Activated CD4-positive, CD25-positive, alpha-beta regulatory T cell treated with anti-CD3 and anti-CD28 coated beads, Interleukin-2, amount 50 U/mL, for 24 hours (primary cell): ENCODE data around the gene CAVIN2.
A peak's percentile ranks its signal among the peaks of the same experiment; 100 is the strongest.

Experiments used
- ATAC-seq, 2 donors: fragments of 150-1000 bp; cut with Tn5 transposase; one replicate each; pipeline ENCODE4 v1.10.0; 2021; ENCODE audit warnings: mild to moderate bottlenecking in 1 of 2, moderate library complexity in 1 of 2

CAVIN2 gene, protein sequence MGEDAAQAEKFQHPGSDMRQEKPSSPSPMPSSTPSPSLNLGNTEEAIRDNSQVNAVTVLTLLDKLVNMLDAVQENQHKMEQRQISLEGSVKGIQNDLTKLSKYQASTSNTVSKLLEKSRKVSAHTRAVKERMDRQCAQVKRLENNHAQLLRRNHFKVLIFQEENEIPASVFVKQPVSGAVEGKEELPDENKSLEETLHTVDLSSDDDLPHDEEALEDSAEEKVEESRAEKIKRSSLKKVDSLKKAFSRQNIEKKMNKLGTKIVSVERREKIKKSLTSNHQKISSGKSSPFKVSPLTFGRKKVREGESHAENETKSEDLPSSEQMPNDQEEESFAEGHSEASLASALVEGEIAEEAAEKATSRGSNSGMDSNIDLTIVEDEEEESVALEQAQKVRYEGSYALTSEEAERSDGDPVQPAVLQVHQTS

DNA sequence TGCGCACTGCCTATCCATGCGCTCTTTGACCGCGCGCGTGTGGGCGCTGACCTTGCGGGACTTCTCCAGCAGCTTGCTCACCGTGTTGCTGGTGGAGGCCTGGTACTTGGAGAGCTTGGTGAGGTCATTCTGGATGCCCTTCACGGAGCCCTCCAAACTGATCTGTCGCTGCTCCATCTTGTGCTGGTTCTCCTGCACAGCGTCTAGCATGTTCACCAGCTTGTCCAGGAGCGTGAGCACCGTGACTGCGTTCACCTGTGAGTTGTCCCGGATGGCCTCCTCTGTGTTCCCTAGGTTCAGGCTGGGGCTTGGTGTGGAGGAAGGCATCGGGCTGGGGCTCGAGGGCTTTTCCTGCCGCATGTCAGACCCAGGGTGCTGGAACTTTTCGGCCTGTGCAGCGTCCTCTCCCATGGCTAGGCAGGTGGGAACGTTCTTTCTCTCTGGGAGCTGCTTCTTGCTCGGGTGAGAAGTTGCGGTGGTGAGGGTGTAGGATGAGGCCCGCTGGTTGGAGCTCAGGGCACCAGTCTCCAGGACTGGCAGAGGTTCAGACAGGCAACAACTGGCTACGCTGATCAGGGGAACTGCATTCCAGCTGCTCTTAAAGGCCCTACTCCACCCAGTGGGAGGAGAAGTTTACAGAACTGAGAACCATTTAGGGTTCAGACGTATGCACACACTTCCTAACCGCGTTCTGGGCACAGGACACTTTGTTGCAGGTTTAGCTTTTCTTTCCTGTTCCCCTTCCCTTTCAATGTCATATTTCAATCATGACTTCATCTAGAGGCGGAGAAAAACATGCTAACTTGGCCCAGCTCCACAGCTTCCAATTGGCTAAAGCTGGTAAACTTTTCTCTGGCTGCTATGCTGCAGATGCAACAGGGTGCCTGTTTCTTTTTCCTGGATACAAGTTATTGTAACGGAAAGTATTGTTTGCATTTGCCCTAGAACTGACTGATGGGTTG, at the start of gene CAVIN2:
Gene CAVIN2, minus strand, starts transcription at position 574 of the 962 bp plus-strand sequence. Its CDS starts 163 bp downstream, at position 411.
- ATAC-seq = peak in 1 of 2 donors; percentile 21

GRCh38 chr2:191895743-191896142, 48.9 kb upstream of the CAVIN2 start:
- no peak for ATAC-seq

- ATAC-seq = no peak
These were observed 48.3 kb upstream of the CAVIN2 start for GRCh38 chr2:191895195-191895594.

DNA sequence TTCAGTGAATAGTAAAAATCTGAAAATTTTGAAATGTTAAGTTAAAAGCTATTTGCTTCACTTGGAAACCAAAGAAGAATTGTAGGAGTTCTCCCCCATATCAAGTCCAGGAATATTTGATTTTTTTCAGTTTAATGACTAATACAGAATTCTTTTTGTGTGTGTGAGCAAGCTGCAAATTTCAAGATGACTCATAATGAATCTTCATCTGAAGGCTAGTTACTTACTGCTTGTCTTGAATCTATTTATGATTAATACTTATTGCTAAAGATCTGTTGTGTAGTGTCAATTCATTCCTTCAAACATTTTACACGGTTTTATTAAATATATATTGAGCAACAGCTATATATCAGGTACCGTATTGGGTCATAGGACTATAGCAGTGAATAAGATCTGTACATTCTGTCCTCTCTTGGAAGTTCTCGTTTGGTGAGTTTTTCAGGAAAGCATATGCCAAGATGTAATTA, 47.8 kb upstream of the CAVIN2 start:
- ATAC-seq = peak in 1 of 2 donors; percentile 30

DNA sequence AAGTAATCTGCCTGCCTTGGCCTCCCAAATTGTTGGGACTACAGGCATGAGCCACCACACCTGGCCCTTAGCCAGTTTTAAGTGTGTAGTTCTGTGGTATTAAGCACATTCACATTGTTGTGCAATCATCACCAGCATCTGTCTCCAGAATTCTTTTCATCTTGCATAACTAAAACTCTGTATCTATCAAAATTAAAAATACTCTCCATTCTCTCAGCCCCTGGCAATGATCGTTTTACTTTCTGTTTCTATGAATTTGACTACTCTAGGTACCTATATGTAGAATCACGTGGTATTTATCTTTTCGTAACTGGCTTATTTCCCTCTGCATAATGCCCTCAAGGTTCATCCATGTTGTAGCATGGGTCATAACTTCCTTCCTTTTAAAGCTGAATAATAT, 45.5 kb upstream of the CAVIN2 start:
- ATAC-seq = no peak

- ATAC-seq = no peak
These were observed 44.8 kb upstream of the CAVIN2 start for GRCh38 chr2:191891656-191892055.

GRCh38 chr2:191889931-191890330, 43.0 kb upstream of the CAVIN2 start:
- no peak for ATAC-seq

DNA sequence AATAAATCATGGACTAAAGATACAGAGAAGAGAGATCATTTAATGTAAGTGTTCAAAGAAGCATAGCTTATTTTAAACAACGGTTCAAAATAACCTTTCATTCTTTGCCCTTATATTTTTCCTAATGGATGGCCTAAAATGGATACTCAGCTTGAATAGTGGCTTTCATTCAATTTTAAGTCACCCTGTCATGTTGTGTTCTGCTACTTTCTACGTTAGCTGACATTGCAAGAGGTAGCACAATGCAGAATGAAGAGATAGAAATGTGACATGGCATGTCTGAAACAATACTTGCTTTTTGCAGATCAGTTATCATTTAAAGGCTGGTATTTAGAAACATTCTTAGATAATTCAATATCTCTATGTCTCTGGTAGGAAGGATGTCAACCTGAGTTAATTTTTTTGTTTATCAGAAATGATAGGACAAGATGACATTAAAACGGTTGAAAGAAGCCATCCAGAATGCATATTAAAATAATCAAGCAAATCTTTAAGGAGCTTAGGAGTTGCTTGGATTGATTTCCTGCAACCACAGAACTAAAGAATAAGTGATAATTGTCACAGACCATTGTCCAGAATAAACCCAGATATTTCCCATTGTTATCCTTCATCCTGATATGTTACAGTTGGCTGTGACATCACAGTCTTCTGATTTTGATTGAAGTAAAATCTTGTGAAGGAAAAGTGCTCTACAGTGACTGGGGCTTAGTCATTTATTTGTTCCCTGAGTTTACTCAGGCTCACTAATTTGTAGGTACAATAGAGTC, 41.7 kb upstream of the CAVIN2 start:
- ATAC-seq = no peak

- no peak for ATAC-seq
These were observed 38.8 kb upstream of the CAVIN2 start for GRCh38 chr2:191885650-191886049.

GRCh38 chr2:191885098-191885497, 38.2 kb upstream of the CAVIN2 start:
- no peak for ATAC-seq

DNA sequence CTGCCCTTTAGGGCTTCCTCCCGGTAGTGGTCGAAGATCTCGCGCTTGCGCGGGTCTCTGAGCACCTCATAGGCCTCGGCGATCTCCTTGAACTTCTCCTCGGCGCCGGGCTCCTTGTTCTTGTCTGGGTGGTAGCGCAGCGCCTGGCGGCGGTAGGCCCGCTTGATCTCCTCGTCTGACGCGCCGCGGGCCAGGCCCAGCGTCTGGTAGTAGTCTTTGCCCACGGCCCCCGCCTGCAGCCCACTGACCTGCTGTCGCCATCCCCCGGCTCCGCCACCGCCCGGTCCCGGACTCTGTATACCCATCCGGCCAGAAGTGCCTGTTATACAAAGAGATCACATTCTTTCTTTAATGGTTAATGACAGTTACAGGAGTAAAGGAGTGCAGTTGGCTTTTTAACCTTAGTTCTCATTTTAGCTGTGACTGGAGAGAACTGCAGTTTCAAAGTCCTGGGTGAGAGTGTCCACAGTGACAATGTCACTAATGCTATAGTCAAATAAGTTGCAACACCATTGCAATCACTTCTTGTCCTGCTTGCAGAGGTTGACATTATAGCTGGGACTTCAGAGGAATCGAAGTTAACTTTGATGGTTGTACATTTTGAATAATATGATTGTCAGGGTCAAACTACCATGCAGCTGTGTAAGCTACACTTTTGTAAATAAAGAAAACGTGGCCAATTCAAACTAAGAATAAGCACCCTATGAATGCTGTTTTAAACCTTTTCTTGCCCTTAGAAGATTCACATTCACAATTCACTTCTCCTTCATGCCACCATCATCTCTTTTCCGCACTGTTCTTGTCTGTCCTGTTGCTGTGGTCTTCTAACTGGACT, 35.3 kb upstream of the CAVIN2 start:
- no peak for ATAC-seq

GRCh38 chr2:191878548-191879279, 31.8 kb upstream of the CAVIN2 start:
- ATAC-seq = no peak

DNA sequence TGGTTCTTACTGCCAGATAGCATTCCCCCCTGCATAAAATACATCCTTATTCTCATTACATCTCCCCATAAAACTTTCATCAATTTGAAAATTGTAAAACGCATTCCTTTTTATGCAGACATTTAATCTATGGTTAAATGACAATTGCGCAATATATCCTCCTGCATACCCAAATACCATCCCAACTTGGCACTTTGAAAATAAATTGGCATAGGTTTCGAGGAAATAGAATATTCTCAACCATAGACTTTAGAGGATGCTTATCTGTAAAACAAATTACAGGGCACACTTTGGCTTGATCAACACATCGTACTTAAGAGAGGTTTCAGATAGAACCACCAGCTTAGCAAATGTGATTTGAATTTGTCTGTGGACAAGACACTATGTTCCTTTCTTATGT, 31.0 kb upstream of the CAVIN2 start:
- no peak for ATAC-seq

DNA sequence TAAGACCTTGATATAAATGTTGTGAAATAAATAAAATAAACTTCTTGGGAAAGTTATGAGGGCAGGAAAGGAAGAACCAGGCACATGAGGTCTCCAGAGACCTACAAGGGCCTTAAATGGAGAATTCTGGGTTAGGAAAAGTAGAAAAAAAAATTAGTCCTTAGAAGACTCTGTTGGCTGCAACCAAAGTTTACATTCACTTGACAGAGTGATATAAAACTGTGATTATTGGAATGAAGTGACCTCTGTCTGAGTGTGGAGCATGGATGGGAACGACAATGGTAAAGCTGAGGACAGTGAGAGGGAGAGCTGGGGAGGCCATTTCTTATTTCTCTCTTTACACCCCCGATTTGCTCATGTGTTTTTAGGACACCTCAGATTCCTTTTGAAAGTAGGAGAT, 29.0 kb upstream of the CAVIN2 start:
- ATAC-seq = no peak

- no peak for ATAC-seq
These were observed 23.9 kb upstream of the CAVIN2 start for GRCh38 chr2:191870744-191871143.

DNA sequence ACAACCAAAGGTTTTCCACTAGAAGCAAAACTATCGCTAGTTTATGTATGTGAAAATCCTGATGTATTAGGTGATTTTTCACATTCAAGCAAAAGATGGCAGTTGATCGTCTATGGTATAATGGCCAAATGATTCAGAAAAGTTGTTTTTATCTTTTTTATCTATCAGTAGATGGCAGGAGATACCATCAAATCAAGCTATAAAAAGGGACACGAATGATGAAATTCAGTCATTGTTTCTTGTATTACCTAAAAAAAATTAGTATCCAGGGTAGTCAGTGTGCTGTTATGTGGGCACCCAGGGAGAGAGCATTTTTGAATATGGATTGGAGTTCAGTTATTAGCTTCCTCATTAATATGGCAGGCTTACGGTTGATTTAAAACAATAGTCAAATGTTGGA, 22.9 kb upstream of the CAVIN2 start:
- ATAC-seq = no peak

DNA sequence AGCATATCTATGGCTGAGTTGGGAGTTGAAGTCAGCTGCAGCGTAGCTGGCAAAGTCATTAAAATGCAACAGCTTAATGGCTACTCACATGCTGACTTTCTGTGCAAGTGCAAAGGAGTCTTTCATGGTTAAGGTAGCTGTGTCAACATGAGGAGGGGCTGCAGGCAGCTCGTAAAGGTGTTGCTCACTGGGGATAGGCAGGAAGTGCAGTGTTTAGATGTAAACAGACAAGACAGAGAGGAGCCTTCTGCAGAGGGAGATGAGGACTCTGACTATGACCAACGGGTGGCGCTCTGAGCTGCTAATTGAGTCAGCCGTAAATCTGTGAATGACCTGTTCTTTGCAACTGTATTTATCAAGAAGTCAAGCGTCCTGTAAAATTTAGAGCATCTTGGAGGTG, 22.3 kb upstream of the CAVIN2 start:
- no peak for ATAC-seq

DNA sequence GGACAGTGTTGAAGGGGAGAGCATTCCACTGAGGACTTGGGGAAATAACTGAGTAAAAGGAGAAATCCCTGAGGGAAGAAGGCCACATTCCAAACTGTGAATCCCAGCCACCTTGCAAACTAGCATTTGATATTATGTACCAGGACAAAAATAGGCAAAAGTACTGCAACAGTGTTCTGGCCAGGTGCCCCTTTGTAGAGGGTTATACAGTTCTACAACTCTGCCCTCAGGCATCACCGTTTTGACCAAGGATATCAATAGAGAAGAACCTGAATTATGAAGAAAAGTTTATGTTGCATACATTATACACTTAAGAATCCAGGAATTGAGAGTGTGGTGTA, 20.6 kb upstream of the CAVIN2 start:
- ATAC-seq = no peak

DNA sequence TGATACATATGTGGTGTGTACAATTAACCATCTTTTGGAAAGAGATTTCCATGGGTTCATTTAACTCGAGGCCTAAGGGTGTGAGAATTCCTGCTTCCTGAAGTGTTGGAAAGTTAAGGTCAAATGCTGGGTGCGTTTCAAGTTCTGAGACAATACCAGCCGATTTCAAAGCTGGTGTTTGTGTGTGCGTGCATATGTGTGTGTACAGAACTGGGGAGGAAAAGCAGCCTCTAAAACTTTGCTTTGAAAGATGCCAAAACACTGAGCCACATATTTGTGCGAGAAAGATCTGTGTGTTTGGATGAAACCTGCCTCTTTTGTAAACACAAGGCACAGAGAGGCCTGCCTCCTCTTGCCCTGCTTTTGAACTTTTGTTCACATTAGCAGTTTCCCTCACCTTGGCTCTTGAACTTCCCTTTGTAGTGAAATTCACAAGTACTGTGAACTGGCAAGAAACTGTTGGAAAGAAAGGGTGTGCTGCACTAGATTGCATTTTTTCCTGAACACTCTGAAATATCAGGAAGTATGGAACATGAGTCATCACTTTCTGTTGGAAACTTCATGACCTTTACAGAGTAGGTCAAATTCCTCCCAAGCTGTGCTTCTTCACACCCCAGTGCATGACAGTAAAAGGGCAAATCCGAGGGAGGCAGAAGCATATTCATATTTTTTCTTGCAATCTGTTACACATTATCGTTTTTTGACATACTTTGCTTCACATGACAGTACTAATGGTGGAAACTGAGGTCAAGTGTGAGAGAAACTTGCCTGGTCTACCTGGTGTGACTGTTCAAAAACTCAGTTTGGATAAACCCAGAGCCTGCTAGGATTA, 20.0 kb upstream of the CAVIN2 start:
- no peak for ATAC-seq

GRCh38 chr2:191866195-191866594, 19.3 kb upstream of the CAVIN2 start:
- no peak for ATAC-seq
